ES-I3 (cell line): ENCODE results near the gene CNOT3.
"Not testable (repeated sequence)": the region's sequence is repeated elsewhere in the genome, so short reads cannot be mapped to it uniquely, and the experiment has no call there.

Experiments used
- H3K36me3 ChIP-seq: 2 replicates; pipeline ENCODE4 v1.6.1; 2013; ENCODE audit warnings: mild to moderate bottlenecking, low read length, control low read depth, moderate library complexity; ENCODE audit not compliant: insufficient read depth
- H3K4me1 ChIP-seq: 2 replicates; pipeline ENCODE4 v1.6.1; 2013; ENCODE audit warnings: mild to moderate bottlenecking, control low read depth, low read length; ENCODE audit not compliant: insufficient read depth
- H3K9ac ChIP-seq: 2 replicates; pipeline ENCODE4 v1.6.1; 2013; ENCODE audit warnings: low read depth, mild to moderate bottlenecking, low read length, moderate library complexity
- H3K9me3 ChIP-seq: 2 replicates; pipeline ENCODE4 v1.6.1; 2013; ENCODE audit warnings: mild to moderate bottlenecking, low read length, moderate library complexity; ENCODE audit not compliant: control insufficient read depth, insufficient read depth

CNOT3 gene

GRCh38 chr19:54137699-54138488 is at the start of gene CNOT3:
Gene CNOT3 (plus strand): TSS chr19:54137762. CDS start chr19:54142979, 5,217 bp downstream.
- H3K4me1 ChIP-seq, result no peaks in the 10 kb centered on the region; the same call in 1 of the 2 replicates

GRCh38 chr19:54094426-54095000 is 43.0 kb upstream of the CNOT3 start:
- Histone ChIP-seq H3K9me3 (peaks cover 4% of the 10 kb centered on the region; the same call in 1 of the 2 replicates), H3K4me1 (no peaks in the 10 kb centered on the region), H3K36me3 (no peaks in the 10 kb centered on the region), H3K9ac (peak overlapping the region; percentile 87; the same call in 1 of the 2 replicates)

More at GRCh38 chr19:54137699-54138488, at the start of gene CNOT3:
- Histone ChIP-seq H3K36me3 (peaks cover 12% of the 10 kb centered on the region; the same call in 1 of the 2 replicates), H3K9ac (peak within 1 kb of the TSS; percentile 72), H3K9me3 (no peaks in the 10 kb centered on the region)

GRCh38 chr19:54095136-54095858 is 42.3 kb upstream of the CNOT3 start:
- H3K4me1 ChIP-seq, result peaks cover 3% of the 10 kb centered on the region; the same call in 1 of the 2 replicates
- peak overlapping the region; percentile 87 for H3K9ac ChIP-seq
- peaks cover 4% of the 10 kb centered on the region; the same call in 1 of the 2 replicates for H3K9me3 ChIP-seq
- H3K36me3 ChIP-seq, result no peaks in the 10 kb centered on the region

GRCh38 chr19:54095859-54096616 is 41.5 kb upstream of the CNOT3 start:
- H3K4me1 ChIP-seq, H3K9me3 ChIP-seq, H3K36me3 ChIP-seq: not testable (repeated sequence)
- peak overlapping the region; percentile 87 for H3K9ac ChIP-seq

- Histone ChIP-seq H3K9ac (peak overlapping the region; percentile 87), H3K9me3 (peaks cover 4% of the 10 kb centered on the region; the same call in 1 of the 2 replicates), H3K36me3 (no peaks in the 10 kb centered on the region), H3K4me1 (peaks cover 4% of the 10 kb centered on the region)
These were observed 40.9 kb upstream of the CNOT3 start for GRCh38 chr19:54096617-54097106.

GRCh38 chr19:54099190-54099902 is 38.2 kb upstream of the CNOT3 start:
- no peak overlapping the region for H3K9ac ChIP-seq
- peaks cover 2% of the 10 kb centered on the region; the same call in 1 of the 2 replicates for H3K9me3 ChIP-seq
- peaks cover 4% of the 10 kb centered on the region for H3K4me1 ChIP-seq
- 0 out of 2 replicates have a peak, but pooled peaks cover 2% of the 10 kb centered on the region for H3K36me3 ChIP-seq

GRCh38 chr19:54099903-54100255 is 37.7 kb upstream of the CNOT3 start:
- not testable (repeated sequence) for H3K9ac ChIP-seq, H3K36me3 ChIP-seq, H3K4me1 ChIP-seq, H3K9me3 ChIP-seq

GRCh38 chr19:54100561-54100960 is 37.0 kb upstream of the CNOT3 start, which contains the start of gene OSCAR:
Gene OSCAR (minus strand): TSS chr19:54100803. CDS start chr19:54100792, 11 bp downstream.
- Histone ChIP-seq H3K9ac (no peak within 1 kb of the TSS), H3K4me1 (peaks cover 4% of the 10 kb centered on the region), H3K36me3 (peaks cover 5% of the 10 kb centered on the region; the same call in 1 of the 2 replicates), H3K9me3 (no peaks in the 10 kb centered on the region)

- peaks cover 4% of the 10 kb centered on the region for H3K4me1 ChIP-seq
- H3K9me3 ChIP-seq, result no peaks in the 10 kb centered on the region
- H3K9ac ChIP-seq, result peak within 1 kb of the TSS; percentile 70
- H3K36me3 ChIP-seq, result peaks cover 14% of the 10 kb centered on the region; the same call in 1 of the 2 replicates
These were observed 35.0 kb upstream of the CNOT3 start, which contains the start of gene NDUFA3 for GRCh38 chr19:54102421-54103169. Gene NDUFA3 (plus strand): TSS chr19:54102855. CDS start chr19:54102879, 24 bp downstream.

- no peak overlapping the region for H3K9ac ChIP-seq
- H3K4me1 ChIP-seq, result peaks cover 2% of the 10 kb centered on the region
- H3K9me3 ChIP-seq, result no peaks in the 10 kb centered on the region
- peaks cover 22% of the 10 kb centered on the region; the same call in 1 of the 2 replicates for H3K36me3 ChIP-seq
These were observed 32.4 kb upstream of the CNOT3 start for GRCh38 chr19:54104998-54105715.

- Histone ChIP-seq H3K36me3 (peaks cover 24% of the 10 kb centered on the region; the same call in 1 of the 2 replicates), H3K9me3 (no peaks in the 10 kb centered on the region), H3K9ac (no peak overlapping the region), H3K4me1 (no peaks in the 10 kb centered on the region)
These were observed 31.8 kb upstream of the CNOT3 start for GRCh38 chr19:54105796-54106195.

GRCh38 chr19:54106716-54107115 is 30.8 kb upstream of the CNOT3 start:
- Histone ChIP-seq H3K36me3 (peaks cover 27% of the 10 kb centered on the region; the same call in 1 of the 2 replicates), H3K4me1 (no peaks in the 10 kb centered on the region), H3K9ac (no peak overlapping the region), H3K9me3 (no peaks in the 10 kb centered on the region)
